Right lung (tissue), 5 donors: ENCODE measurements around the gene CUX1. TPM values are rescaled to one million over a fixed set of nuclear protein-coding genes. Genes with fewer than 3 reads are reported as not detected.
A peak's percentile ranks its signal among the peaks of the same experiment; 100 is the strongest.
"Not testable (repeated sequence)": the region's sequence is repeated elsewhere in the genome, so short reads cannot be mapped to it uniquely, and the experiment has no call there.

Experiments used
- DNase-seq, 2 donors: peaks; one replicate each; pipeline ENCODE4 v3.0.0-alpha.2; 2013
- polyA plus RNA-seq, 5 donors: library from polyadenylated mRNA; unstranded; fragments of 120-200 nt; gene quantifications; one replicate each; pipeline versions ENCODE4 v1.2.1 to v1.2.3, GENCODE V29; 2013; ENCODE audit warnings: inconsistent platforms in 1 of 5, low replicate concordance in 1 of 5; ENCODE audit not compliant: insufficient read length in 5 of 5, insufficient read depth in 1 of 5

The CUX1 gene
- polyA plus RNA-seq, 5 donors = 80.2 to 101 (median 89.3) TPM

DNA sequence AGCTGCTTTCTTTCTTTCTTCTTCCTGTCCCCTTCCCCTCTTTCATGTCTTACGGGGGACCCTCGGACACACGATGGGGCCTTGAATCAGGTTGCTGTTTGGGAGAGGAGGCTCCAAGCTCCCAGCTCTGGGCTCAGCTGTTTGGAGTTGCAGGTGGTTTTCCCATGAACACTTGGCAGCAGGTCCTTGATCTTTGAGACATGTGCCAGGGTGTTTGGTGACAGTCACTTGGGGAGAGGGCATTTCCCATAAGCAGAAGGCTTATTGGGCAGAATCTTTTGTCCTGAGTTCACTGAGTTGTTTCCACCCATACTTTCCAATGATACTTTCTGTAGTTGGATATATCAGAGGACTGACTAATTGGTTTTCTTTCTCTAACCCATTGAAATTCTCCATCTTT is 364.6 kb downstream of the CUX1 start:
- DNase-seq = no peak

GRCh38 chr7:102183848-102184247 is 366.4 kb downstream of the CUX1 start:
- DNase-seq = not testable (repeated sequence)

DNA sequence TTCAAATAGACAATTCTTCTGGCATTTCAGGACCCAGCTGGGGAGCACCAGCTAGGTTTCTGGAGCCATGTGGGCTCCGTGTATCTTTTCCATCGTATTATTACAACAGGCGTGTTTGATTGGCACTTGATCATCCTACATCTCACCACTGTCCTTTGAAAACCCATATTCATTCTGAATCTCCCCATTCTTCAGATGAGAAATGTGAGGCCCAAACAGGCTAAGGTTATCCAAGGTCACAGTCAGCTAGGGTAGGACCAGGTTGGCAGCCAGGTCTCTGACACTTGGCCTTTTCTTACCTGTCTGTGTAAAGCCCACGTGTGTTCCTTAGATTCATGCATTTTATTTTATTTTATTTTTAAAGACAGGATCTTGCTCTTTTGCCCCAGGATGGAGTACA is 366.9 kb downstream of the CUX1 start:
- no peak for DNase-seq

DNA sequence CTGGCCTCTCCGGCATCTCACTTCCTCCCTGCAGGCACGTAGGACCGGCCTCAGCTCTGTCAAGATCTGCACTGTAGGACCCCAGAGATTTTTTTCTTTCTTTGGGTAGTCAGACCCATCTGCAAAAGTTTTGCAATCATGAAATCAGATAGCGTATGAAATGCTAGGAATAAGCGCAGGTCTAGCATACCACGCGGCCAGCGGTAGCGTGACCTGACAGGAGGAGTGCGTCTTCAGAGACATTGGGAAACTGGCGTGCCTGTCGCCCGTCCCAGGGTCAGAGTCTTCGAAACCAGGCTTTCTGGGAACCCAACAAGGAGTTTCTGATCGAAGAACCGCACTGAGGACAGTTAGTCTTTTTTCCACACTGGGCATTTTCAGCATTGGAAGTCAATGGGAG is 368.4 kb downstream of the CUX1 start:
- no peak for DNase-seq

GRCh38 chr7:102186306-102186705 is 368.9 kb downstream of the CUX1 start:
- no peak for DNase-seq

DNA sequence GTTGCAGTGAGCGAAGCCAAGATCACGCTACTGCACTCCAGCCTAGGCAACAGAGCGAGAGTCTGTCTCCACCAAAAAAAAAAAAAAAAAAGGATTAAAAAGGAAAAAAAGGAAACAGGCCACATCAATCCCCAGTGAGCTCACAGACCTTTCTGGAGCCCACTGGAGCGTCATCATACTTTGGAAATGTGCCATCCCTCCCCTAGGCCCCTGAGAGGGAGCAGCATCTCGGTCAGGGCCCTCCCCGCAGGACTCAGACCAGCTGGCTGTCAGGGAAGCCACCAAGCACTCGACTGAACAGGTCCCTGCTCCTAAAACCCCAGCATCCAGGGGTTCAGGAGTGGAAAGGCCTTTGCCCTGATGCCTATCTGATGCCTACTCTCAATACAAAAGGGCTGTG is 371.3 kb downstream of the CUX1 start:
- no peak for DNase-seq

DNA sequence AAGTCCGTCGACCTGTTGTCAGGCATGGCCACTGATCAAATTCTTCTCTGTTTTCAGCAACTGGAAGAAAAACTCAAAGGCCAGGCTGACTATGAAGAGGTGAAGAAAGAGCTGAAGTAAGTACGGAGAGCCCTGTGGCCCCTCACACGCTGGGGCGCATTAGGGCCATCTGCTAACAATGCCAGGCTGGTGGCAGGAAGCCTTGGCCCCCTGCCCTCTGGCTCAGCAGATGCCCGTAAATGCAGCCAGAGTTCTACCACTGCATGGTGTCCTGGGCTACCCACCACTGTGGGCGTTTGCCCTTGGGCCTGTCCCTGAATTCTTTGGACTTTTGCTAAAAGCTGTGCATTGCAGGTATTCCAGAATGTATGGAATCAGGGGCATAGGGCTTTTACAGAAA is 372.3 kb downstream of the CUX1 start:
- no peak for DNase-seq

- peak; percentile 16 to 18 for DNase-seq
Measured at GRCh38 chr7:102190776-102191350, 373.4 kb downstream of the CUX1 start.

DNA sequence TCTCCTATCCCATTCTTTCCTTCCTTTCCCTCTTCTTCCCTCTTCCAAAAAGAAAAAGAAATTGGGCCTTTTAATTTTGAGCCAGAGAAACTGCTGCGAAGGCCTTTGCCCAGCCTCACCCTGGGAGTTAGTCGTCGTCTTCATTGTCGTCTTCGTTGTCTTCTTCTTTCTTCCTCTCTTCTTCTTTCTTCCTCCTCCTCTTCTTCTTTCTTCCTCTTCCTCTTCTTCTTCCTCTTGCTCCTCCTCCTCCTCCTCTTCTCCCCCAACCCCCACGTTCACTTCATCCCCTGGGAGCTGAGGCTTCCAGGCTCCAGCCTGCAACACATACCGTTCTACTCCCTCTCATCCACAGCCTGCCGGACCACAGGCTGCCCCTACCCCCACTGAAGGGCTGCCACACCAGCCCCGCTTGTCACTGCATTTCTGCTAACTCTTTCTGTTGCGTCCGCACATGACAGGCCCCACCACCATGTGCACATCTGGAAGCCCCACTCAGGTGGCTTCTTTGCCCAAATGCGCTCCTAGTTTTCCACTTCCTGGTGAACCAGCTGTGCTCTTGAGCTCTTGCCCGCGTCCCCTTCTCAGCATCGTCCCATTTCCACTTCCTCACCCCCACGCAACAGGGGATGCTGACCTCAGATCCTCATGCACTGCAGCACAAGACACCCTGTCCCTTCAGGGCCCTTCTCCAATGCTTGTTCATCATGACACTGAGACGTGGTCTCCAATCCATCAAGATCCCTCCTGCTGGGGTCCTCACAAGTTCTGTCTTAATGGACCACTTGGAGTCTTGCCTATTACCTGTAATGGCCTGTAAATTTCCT is 374.3 kb downstream of the CUX1 start:
- DNase-seq = no peak

DNA sequence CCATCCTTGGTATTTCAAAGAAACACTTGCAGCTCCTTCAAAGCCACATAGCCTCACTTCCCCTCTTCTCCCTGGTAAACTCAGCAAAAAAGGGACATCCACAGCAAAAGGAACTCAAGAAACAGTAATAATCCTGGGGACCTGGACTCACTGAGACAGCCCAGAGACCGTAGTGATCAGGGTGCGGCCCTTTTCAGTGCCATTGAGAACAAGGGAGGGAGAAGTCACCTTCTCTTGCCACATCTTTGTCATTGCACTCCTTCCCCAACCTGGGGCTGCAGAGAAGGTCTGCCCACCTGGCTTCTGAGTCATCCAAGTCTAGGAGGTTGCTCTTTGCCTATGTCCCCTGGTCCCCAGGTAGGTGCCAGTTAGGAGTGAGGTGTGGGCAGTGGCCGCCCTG is 375.4 kb downstream of the CUX1 start:
- DNase-seq = no peak

- DNase-seq = no peak
Measured at GRCh38 chr7:102193806-102194205, 376.4 kb downstream of the CUX1 start.

- DNase-seq = no peak
Measured at GRCh38 chr7:102195361-102195760, 377.9 kb downstream of the CUX1 start.

DNA sequence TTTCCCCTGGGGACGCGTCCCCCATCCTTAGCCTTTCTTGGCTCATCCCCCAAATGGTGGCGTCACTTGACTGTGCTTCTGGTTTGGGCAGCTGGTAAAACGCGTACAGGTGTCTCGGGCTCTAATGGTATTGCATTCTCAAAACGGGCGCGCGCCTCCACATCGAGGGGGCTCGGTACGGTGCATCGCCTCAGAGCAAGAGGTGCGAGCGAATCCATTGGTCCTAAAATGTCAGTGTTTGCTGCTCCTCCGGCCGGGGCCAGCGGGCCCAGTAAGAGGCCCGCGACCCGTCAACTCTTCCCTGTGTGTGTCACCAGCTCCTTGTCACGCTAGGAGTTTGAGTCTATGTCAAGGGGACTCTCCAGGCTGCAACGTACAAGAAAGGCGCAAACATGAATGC is 378.6 kb downstream of the CUX1 start:
- no peak for DNase-seq

- DNase-seq = no peak
Measured at GRCh38 chr7:102197161-102197560, 379.7 kb downstream of the CUX1 start.

- DNase-seq = no peak
Measured at GRCh38 chr7:102197599-102197998, 380.2 kb downstream of the CUX1 start.

GRCh38 chr7:102198417-102198956 is 381.1 kb downstream of the CUX1 start:
- no peak for DNase-seq

DNA sequence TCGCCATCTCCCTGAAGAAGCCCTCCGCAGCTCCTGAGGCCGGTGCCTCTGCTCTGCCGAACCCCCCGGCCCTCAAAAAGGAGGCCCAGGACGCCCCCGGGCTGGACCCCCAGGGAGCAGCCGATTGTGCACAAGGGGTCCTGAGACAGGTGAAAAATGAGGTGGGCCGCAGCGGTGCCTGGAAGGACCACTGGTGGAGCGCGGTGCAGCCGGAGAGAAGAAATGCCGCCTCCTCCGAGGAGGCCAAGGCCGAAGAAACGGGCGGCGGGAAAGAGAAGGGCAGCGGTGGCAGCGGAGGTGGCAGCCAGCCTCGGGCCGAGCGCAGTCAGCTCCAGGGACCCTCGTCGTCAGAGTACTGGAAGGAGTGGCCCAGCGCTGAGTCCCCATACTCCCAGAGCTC is 384.1 kb downstream of the CUX1 start:
- DNase-seq = no peak

DNA sequence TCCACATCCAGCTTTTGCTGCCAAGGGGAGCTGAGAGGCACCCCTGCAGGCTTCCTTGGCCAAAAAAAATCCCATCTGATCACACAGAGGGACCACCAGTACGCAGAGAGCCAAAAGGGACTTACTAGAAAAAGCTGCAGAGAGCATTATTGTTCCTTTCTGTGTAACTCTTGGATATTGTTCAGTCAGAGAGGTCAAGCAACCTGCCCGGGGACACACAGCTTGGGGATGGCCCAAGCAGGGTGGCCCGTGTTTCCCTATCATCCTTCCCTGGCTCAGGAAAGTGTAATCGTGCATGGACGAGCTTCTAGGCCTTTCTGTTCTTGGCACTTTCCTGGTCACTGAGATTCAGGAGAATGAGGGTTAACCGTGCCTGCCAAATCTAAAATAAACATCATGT is 385.1 kb downstream of the CUX1 start:
- DNase-seq = no peak

DNA sequence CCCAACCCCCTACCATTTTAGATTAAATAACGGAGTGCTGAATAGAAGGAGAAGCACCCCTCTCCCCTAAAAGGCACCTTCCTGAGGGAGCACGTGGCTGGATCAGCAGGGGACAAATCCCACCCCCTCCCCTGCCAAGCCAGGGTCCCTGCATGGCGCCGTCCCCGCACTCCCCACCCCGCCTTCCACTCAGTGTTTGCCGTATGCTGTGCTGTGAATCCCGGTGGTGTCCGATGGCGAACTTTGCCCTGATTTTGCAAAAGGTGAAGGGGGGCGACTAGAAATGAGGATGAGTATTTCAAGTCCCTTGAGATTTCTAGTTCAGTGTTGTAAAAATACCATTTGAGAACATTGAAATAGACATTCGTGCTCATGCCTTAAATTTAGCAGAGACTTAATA is 385.8 kb downstream of the CUX1 start:
- no peak for DNase-seq

DNA sequence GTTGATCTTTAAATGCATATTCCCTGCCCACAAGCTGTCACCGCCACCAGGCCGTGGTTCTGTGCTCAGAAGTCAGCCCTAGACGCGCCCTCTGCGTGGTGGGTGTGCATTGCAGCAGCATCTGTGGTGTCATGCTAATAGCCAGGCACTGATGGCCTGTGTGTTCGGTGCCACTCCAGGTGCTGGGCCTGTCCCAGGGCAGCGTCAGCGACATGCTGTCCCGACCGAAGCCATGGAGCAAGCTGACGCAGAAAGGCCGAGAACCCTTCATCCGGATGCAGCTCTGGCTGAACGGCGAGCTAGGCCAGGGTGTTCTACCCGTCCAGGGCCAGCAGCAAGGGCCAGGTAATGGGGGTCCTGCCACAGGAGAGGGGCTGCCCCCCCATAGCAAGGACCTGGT is 386.8 kb downstream of the CUX1 start:
- no peak for DNase-seq

- DNase-seq = no peak
Measured at GRCh38 chr7:102205915-102206314, 388.5 kb downstream of the CUX1 start.

GRCh38 chr7:102208826-102209225 is 391.4 kb downstream of the CUX1 start:
- peak in 1 of 2 donors; percentile 6 for DNase-seq

GRCh38 chr7:102210787-102211186 is 393.4 kb downstream of the CUX1 start:
- DNase-seq = no peak
